SW480 (cell line): ENCODE data around the gene BCL2L1.

Experiments
- DNase-seq: peaks from one replicate; pipeline ENCODE4 v3.0.0-alpha.2; 2016; ENCODE audit warnings: low spot score

Gene BCL2L1

DNA sequence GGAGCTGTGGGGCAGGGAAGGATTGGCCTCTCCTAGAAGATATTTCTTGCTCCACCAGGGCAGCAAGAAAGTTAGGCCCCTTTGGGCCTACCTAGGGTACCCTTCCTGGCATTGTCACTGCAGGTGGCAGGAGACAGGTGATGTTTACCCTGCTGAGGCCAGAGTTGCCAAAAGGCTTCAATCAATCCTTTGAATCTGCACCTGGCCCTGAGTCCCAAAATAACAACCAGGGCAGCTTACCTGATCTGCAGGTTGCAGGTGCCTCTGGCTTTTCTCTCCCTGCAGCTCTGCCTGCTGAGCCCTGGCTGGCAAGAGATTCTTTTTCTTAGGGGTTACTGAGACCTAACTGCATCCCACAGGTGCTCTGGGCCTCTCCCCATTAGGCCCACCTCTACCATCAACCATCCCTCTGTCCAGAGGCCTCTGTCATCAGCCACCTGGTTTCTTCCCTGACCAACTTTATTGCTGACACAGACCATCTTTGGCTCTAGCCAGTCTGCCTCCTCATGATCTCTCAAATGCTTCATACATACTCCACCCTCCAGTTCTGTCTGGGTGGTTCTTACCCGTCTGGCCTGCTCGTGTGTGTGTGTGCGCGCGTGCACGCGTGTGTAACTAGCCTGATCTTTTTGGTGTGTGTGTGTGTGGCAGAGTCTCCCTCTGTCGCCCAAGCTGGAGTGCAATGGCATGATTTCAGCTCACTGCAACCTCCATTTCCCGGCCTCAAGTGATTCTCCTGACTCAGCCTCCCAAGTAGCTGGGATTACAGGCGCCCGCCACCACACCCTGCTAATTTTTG, 13.7 kb downstream of the BCL2L1 start:
- DNase-seq = peak; percentile 73

DNA sequence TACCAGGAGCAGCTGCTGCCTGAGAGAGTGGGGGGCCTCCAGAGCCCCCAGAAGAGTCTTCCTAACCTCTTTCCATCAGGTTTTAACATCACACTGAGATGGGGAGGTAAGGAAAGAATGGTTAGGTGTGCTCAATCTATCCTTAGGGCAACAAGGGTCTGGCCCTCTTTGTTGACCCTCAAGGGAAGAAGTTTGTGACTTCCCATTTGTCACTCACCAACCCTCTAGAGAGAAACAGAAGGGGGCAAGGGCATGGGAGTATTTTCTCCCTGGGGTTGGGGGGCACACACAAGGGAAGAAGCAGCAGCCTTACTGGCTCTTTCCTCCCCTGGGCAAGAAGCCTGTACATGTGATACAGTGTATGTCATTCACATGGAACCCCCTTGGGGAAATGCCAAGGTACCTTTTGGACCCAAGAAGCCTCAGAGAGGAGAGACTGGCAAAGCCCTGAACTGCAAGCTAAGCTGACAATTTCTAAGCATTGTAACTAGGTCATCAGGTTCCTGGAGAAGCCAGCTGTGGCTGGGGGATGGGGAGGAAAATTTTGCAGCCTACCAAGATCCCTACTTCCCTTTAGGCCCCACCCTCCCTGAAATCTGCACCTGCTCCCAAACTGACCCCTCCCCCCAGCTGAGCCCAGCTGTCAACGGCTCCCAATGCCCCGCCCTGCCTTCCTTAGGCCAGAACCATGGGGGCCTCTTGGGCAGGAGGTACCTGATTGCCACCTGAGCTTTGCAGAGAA, 14.5 kb downstream of the BCL2L1 start:
- DNase-seq = peak; percentile 86

DNA sequence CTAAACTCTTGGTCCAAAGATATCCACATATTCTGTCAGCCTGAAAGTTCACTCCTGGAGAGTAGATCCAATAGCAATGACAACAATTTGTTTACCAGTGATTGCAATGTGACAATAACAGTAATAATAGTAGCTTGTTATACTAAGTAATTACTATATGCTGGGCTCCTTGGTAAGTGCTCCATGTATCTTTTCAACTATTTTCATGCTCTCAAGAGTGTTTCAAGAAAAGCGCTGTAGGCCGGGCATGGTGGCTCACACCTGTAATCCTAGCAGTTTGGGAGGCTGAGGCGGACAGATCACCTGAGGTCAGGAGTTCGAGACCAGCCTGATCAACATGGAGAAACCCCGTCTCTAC, 15.4 kb downstream of the BCL2L1 start:
- DNase-seq = no peak

DNA sequence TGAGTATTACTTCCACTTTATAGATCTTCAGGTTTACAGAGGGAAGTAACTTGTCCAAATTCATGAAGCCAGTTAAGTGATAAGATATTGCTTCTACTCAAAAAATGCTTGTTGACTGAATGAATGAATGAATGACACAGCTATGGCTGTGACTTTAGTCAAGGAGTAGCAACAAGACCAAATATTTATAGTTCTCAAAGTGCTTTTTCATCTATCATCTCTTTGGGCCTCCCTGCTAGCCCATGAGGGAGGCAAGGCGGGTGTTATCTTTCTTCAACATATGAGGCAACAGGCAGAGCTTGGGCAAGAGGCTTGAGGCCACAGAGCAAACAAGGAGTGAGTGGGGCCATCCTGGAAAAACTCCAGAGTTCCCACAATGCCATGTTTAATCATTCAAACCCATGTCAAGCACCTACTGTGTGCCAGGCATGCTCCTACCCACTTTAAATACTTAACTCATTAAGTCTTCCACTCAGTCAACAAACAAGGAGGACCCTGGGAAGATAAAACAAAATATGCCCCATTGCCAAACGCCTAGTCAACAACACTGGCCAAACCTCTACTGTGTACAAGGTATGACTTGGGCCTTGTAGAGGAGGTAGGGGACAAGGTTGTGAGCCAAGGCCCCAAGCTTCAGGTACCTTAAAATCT, 15.9 kb downstream of the BCL2L1 start:
- no peak for DNase-seq

DNA sequence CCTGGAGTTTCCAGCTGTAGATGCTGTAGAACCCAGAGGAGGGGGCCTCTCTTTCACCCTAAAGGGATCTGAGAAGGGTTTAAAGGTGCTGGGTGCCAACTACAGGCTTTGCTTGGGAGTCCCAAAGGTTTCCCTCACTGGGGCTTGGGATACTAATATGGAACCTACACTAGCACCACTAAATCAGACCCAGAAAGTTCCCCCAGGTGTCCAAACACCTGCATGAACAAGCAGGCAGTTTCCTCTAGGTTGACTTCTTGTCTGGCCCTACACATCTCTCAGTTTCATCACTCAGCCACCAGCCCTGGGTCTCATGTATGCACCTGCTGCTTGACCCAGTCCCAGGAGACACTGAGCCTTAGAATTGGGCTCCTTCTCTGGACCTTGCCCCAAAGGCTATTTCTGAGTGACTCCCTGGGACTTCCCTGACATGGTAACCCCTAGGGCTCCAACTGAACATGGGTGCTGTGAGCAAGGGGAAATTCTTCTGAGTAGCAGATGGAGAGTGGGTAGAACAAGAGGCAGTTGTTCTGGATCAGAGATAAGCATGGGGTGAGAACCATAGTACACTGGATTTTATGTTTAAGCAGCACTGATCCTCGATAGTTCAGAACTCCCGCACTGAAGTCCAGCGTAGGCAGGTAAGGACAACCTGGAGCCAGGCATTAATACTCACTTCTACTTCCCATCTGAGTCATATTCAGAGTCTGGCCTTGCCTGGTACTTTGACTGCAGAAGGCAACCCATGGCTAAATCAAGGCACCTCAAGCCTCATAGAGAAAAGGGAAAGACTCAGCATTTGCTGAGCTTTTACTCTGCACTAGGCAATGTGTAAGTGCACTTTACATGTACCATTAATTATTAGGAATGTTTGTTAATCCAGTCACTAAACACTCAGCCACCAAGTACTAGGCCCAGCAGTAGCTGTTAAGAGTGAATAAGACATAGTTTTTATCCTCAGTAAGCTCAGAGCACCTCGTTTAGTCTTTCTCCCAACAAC, 16.8 kb downstream of the BCL2L1 start:
- no peak for DNase-seq

DNA sequence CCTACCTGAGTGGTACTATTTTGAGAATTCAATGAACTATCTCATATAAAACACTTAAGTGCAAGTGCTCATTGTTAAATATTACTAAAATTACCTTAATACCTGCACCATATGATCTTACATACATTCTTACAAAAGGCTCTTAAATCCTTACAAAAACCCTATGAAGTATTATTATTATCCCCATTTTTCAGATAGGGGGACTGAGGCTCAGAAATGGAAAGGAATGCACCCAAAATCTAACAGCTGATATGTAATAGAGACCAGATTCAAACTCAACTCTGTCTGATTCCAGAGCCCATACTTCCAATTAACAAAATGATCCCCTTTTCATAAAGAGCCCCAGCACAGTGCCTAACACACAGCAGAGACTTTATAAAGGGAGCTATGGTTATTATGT, 17.5 kb downstream of the BCL2L1 start:
- DNase-seq = no peak

DNA sequence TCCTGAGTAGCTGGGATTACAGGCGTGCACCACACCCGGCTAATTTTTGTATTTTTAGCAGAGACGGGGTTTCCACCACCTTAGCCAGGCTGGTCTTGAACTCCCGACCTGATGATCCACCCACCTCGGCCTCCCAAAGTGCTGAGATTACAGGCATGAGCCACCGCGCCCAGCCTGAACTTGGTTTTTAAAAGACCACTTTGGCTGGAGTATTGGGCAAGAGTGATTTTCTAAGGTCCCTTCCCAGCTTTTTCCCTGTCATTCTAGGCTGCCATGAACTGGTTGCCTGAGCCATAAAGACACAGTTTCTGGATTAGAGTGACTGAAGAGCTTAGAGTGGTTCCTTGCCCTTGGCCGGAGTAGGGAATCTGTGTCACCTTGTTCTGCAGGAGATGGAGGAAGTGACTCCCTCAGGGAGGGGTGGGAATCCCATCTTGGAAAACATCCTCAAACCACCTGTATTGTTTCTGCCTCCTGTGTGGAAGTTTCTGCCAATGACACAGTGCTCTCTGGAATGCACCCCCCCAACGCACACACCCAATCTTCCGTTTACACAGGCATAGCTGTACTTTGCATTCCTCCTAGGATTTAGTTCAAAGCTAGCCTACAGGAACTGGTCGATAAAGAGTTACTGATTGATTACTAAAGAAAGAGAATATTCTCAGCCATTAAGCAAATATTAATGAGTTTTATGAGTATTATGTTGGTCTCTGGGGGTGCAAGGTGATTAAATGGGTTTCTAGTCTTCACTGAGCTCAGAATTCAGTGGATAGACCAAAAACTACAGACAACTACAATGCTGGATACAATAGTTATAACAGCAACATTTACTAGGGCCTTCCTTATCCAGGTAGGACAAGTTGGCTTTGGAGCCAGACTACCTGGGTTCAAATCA, 18.2 kb downstream of the BCL2L1 start:
- peak; percentile 100 for DNase-seq

DNA sequence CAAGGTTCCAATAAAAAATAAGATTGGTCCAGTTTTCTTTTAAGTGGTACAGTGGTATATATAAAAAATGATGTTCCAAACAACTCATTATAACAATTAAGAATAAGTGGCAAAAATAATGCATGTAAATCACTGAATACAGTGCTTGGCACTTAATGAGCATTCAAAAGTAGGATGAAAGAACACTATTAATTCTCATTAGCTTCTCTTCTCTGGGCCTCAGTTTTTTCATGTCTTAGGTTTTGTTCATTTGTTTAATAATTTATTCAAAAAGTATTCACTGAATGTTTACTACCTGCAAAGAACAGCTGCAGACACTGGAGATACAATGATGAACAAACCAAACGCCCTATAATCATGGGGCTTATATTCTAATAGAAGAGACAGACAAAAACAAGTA, 21.1 kb downstream of the BCL2L1 start:
- no peak for DNase-seq

DNA sequence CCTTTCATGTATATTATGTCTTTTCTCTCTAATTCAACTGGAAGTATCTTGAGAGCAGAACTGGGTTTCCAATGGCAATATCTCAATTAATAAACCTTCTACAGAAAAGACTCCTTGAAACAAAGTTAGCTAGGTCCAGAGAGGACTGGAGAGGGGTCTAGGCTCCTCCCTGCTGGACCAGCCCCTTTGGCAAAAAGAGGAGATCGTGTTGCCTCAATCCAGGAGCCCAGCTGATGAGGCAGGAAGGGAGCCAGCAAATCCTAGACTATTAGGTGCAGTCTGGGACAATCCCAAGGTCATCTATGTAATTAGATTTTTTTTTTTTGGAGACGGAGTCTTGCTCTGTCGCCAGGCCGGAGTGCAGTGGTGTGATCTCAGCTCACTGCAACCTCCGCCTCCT, 21.9 kb downstream of the BCL2L1 start:
- no peak for DNase-seq

DNA sequence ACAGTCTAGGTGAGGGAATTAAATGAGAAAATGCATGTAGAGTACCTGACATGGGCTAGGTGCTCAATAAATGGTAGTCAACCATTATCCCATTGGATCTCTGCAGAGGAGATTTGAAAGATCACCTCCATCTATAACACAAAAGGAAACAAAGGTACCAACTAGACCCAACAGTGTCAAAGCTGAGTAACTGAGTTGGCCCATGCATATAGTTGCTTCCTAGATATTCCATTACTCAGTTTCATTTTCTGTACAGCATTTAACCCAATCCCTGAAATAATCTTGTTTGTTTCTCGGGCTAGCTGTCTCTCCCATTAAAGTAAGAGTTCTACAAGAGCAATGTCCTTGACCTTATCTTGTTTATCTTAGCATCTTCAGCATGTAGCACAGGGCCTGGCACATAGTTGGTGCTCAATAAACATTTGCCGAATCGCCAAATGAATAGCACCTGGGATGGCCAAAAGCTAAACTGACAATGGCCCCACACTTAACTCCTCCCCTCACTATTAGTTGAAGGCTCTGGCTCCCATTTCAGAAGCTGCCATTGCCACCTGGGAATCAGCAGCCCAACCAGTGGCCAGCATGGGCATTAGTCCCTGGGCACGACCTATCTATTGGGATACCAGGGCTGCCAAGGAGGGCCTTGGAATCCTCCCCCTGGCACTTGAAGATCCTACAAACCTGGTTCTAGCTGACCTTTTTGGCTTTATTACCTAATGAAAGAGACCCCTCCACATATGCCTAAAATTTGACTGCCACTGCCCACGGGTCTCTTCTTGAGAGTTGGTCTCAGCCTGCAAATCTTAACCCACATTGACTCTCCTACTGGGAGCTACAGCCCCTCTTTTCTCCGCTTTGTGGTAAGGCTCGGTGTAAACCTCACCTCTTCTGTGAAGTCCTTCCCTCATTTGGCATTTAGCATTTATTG, 22.6 kb downstream of the BCL2L1 start:
- peak; percentile 7 for DNase-seq

DNA sequence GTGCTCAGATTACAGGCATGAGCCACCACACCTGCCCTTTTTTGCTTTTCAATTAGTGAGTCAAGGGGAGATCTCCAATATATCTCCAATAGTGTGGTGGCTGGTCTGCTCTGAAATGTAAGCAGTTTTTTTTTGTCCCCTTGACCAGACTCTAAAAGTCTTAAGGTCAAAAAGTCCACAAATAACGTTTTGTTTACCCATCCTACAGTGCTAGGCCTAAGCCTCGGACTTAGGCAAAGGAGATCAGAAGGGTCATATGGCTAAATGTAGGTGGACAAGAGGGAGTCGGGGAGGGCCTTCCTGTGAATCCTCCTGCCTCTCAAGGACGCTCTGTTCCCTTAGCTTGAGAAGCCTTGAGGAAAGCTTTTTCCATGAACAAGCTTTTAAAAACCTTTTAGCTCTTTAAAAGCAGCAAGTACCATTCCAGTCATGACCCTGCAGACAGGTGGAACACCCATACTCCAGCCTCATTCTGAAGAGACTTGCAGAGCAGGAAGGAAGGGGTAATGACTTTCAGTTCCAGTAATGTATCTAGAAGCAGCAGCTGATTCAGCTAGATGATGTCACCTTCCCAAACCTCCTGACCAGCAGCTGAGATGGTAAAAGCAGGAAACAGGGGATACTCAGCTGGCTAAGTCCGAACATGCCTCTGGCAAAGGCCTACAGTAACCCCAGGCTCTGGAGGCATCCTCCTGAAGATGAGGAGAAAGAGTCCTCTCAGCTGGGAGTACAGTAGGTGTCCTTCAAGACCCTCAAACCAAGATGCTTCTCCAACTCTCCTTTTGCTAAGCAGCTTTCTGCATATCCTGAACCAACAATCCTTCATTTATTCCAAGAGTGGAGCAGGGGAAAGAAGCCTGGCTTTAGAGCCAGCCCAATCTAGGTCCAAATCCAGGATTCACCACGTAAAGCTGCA, 23.6 kb downstream of the BCL2L1 start:
- peak; percentile 87 for DNase-seq

DNA sequence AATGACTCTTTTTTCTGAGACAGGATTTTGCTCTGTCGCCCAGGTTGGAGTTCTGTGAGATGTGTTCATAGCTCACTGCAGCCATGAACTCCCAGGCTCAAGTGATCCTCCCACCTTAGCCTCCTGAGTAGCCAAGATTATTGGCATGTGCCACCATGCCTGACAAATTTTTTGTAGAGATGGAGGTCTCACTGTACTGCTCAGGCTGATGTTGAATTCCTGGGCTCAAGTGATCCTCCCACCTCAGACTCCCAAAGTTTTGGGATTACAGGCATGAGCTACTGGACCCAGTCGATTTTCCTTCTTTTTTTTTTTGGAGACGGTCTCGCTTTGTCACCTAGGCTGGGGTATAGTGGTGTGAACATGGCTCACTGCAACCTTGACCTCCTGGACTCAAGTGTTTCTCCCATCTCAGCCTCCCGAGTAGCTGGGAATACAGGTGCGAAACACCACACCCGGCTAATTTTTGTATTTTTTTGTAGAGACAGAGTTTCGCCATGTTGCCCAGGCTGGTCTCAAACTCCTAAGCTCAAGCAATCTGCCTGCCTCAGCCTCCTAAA, 24.3 kb downstream of the BCL2L1 start:
- DNase-seq = no peak

DNA sequence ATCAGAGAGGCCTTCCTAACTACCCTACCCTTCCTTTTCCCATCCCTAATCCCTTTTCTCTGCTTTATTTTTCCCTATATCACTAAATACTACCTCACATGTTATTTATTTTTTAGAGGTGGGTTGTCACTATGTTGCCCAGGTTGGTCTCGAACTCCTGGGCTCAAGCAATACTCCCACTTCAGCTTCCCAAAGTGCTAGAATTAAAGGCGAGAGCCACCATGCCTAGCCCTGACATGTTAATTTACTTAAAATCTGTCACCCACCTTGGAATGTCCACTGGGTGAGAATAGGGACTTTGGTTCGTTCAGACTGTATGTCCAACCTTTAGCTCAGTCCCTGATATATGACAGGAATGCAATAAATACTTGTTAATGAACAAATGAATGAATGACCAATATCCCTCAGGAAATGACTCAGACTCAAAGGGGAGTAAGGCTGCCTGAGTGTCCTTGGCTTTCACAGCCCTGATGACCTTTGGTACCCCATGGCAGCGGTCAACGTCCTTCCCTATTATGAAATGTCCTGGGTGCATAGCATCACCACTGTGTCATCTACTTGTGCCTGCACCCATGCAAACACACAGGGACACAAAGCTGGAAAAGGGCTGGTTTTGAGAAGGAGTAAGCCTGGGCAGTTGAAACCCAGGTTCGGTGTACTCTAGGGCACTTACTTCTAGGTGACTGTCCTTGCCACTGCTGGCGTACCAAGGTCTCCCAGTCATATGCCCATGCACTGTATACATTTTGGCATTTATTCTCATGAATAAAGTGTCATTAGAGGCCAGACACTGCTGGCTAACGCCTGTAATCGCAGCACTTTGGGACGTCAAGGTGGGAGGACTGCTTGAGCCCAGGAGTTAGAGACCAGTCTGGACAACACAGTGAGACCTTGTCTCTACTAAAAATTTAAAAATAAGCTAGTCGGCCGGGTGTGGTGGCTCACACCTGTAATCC, 26.5 kb downstream of the BCL2L1 start:
- peak; percentile 95 for DNase-seq

DNA sequence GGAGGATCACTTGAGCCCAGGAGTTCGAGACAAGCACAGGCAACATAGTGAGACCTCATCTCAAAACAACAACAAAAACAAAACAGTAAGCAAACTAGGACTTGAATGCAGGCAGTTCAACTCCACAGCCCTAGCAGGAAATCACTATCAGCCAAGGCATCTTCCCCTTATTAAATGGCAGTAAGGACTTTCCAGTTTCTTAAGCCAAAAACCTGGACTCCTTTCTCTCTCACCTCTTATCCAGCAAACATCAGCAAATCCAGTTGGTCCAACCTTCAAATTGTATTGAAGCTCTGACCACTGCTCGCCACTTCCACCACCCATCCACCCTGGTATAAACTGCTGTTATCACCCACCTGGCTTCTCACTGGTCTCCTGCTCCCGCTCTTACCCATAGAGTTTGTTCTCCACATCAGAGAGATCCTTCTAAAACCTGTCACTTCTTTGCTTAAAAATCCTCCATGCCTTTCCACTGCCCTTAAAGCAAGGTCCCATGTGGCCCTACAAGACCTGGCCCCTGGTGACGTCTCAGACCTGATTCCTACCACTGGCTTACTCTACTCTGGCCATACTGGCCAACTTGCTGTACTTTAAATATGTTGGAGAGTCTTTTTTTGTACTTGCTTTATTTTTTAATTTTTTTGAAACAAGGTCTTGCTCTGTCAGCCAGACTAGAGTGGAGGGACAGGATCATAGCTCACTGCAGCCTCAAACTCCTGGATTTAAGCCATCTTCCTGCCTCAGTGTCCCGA, 27.6 kb downstream of the BCL2L1 start:
- DNase-seq = no peak

DNA sequence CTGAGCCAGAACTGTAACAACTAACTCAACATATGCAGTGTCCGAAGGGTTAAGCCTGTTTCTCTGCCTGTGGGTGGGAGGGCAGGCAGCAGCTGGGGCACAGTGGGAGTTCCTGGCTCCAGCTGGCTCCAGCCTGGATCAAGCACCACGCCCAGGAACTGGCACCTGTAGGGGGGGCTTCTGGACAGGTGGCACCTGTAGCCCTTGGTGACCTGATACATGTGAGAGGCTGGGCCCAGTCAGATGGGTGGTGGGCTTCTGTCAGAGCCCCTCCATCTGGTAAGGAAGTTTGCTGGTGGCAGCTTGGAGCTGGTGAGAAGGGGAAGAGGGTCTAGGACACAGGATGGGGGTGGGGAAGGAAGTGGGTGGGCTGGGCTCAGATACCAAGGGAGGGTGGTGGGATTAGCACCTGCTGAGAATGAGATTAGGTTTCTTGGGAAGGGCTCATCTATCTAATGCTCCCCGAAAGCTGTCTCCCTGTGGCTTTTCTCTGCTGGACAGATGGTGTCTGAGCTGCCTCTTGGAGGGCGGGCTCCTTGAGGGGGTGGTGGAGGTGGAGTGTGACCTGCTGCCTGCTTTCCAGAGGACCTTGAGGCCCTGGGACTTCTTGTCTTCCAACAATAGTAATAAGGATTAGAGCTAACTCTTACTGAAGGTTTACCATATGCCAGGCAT, 28.5 kb downstream of the BCL2L1 start:
- DNase-seq = peak; percentile 14

DNA sequence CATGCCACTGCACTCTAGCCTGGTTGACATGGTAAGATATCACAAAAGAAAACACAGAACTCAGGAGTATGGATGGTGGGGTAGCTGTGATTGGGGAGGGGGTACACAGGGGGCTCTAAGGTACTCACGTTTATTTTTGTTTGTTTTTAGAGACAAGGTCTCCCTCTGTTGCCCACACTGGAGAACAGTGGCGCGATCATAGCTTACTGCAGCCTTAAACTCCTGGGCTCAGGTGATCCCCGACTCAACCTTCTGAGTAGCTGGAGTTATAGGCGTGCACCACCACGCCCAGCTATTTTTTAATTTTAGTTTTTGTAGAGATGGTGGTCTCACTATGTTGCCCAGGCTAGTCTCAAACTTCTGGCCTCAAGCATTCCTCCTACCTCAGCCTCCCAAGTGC, 29.3 kb downstream of the BCL2L1 start:
- no peak for DNase-seq
